ENCODE results near the gene TNK1.

DNA sequence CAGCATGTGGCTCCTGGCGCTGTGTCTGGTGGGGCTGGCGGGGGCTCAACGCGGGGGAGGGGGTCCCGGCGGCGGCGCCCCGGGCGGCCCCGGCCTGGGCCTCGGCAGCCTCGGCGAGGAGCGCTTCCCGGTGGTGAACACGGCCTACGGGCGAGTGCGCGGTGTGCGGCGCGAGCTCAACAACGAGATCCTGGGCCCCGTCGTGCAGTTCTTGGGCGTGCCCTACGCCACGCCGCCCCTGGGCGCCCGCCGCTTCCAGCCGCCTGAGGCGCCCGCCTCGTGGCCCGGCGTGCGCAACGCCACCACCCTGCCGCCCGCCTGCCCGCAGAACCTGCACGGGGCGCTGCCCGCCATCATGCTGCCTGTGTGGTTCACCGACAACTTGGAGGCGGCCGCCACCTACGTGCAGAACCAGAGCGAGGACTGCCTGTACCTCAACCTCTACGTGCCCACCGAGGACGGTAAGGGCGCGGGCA is 27.4 kb downstream of the TNK1 start:
- TF ChIP-seq, protein P1, sequence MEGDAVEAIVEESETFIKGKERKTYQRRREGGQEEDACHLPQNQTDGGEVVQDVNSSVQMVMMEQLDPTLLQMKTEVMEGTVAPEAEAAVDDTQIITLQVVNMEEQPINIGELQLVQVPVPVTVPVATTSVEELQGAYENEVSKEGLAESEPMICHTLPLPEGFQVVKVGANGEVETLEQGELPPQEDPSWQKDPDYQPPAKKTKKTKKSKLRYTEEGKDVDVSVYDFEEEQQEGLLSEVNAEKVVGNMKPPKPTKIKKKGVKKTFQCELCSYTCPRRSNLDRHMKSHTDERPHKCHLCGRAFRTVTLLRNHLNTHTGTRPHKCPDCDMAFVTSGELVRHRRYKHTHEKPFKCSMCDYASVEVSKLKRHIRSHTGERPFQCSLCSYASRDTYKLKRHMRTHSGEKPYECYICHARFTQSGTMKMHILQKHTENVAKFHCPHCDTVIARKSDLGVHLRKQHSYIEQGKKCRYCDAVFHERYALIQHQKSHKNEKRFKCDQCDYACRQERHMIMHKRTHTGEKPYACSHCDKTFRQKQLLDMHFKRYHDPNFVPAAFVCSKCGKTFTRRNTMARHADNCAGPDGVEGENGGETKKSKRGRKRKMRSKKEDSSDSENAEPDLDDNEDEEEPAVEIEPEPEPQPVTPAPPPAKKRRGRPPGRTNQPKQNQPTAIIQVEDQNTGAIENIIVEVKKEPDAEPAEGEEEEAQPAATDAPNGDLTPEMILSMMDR (conservative IDR thresholded peaks at IDR 0.05; ENCODE audit: low read depth in 2 of 2), result peak in 1 of 2 experiments; percentile 24; a peak in 1 of 4 replicates
- TF ChIP-seq POLR2AphosphoS5 (IDR thresholded peaks at IDR 0.05; ENCODE audit: low read depth), result no peak; the same call in 1 of the 2 replicates
- TF ChIP-seq, protein P2, sequence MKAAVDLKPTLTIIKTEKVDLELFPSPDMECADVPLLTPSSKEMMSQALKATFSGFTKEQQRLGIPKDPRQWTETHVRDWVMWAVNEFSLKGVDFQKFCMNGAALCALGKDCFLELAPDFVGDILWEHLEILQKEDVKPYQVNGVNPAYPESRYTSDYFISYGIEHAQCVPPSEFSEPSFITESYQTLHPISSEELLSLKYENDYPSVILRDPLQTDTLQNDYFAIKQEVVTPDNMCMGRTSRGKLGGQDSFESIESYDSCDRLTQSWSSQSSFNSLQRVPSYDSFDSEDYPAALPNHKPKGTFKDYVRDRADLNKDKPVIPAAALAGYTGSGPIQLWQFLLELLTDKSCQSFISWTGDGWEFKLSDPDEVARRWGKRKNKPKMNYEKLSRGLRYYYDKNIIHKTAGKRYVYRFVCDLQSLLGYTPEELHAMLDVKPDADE (IDR thresholded peaks at IDR 0.05), result no peak
- no peak for TF ChIP-seq EZH2 (IDR thresholded peaks at IDR 0.05; ENCODE audit: low read depth, unreplicated experiment)
- no peak for TF ChIP-seq CREB1 (CRISPR knock-in tag; IDR thresholded peaks at IDR 0.05; ENCODE audit: low read depth)
- TF ChIP-seq ZNF114 (CRISPR knock-in tag; IDR thresholded peaks at IDR 0.05), result no peak
- TF ChIP-seq EZH2phosphoT487 (IDR thresholded peaks at IDR 0.05; ENCODE audit: unreplicated experiment), result no peak
- no peak for TF ChIP-seq JUNB (IDR thresholded peaks at IDR 0.05; ENCODE audit: unreplicated experiment)
- TF ChIP-seq, protein P3, sequence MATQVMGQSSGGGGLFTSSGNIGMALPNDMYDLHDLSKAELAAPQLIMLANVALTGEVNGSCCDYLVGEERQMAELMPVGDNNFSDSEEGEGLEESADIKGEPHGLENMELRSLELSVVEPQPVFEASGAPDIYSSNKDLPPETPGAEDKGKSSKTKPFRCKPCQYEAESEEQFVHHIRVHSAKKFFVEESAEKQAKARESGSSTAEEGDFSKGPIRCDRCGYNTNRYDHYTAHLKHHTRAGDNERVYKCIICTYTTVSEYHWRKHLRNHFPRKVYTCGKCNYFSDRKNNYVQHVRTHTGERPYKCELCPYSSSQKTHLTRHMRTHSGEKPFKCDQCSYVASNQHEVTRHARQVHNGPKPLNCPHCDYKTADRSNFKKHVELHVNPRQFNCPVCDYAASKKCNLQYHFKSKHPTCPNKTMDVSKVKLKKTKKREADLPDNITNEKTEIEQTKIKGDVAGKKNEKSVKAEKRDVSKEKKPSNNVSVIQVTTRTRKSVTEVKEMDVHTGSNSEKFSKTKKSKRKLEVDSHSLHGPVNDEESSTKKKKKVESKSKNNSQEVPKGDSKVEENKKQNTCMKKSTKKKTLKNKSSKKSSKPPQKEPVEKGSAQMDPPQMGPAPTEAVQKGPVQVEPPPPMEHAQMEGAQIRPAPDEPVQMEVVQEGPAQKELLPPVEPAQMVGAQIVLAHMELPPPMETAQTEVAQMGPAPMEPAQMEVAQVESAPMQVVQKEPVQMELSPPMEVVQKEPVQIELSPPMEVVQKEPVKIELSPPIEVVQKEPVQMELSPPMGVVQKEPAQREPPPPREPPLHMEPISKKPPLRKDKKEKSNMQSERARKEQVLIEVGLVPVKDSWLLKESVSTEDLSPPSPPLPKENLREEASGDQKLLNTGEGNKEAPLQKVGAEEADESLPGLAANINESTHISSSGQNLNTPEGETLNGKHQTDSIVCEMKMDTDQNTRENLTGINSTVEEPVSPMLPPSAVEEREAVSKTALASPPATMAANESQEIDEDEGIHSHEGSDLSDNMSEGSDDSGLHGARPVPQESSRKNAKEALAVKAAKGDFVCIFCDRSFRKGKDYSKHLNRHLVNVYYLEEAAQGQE (IDR thresholded peaks at IDR 0.05; ENCODE audit: unreplicated experiment), result no peak
- TF ChIP-seq NANOG (IDR thresholded peaks at IDR 0.05; ENCODE audit: borderline replicate concordance), result no peak
- TF ChIP-seq, protein P4, sequence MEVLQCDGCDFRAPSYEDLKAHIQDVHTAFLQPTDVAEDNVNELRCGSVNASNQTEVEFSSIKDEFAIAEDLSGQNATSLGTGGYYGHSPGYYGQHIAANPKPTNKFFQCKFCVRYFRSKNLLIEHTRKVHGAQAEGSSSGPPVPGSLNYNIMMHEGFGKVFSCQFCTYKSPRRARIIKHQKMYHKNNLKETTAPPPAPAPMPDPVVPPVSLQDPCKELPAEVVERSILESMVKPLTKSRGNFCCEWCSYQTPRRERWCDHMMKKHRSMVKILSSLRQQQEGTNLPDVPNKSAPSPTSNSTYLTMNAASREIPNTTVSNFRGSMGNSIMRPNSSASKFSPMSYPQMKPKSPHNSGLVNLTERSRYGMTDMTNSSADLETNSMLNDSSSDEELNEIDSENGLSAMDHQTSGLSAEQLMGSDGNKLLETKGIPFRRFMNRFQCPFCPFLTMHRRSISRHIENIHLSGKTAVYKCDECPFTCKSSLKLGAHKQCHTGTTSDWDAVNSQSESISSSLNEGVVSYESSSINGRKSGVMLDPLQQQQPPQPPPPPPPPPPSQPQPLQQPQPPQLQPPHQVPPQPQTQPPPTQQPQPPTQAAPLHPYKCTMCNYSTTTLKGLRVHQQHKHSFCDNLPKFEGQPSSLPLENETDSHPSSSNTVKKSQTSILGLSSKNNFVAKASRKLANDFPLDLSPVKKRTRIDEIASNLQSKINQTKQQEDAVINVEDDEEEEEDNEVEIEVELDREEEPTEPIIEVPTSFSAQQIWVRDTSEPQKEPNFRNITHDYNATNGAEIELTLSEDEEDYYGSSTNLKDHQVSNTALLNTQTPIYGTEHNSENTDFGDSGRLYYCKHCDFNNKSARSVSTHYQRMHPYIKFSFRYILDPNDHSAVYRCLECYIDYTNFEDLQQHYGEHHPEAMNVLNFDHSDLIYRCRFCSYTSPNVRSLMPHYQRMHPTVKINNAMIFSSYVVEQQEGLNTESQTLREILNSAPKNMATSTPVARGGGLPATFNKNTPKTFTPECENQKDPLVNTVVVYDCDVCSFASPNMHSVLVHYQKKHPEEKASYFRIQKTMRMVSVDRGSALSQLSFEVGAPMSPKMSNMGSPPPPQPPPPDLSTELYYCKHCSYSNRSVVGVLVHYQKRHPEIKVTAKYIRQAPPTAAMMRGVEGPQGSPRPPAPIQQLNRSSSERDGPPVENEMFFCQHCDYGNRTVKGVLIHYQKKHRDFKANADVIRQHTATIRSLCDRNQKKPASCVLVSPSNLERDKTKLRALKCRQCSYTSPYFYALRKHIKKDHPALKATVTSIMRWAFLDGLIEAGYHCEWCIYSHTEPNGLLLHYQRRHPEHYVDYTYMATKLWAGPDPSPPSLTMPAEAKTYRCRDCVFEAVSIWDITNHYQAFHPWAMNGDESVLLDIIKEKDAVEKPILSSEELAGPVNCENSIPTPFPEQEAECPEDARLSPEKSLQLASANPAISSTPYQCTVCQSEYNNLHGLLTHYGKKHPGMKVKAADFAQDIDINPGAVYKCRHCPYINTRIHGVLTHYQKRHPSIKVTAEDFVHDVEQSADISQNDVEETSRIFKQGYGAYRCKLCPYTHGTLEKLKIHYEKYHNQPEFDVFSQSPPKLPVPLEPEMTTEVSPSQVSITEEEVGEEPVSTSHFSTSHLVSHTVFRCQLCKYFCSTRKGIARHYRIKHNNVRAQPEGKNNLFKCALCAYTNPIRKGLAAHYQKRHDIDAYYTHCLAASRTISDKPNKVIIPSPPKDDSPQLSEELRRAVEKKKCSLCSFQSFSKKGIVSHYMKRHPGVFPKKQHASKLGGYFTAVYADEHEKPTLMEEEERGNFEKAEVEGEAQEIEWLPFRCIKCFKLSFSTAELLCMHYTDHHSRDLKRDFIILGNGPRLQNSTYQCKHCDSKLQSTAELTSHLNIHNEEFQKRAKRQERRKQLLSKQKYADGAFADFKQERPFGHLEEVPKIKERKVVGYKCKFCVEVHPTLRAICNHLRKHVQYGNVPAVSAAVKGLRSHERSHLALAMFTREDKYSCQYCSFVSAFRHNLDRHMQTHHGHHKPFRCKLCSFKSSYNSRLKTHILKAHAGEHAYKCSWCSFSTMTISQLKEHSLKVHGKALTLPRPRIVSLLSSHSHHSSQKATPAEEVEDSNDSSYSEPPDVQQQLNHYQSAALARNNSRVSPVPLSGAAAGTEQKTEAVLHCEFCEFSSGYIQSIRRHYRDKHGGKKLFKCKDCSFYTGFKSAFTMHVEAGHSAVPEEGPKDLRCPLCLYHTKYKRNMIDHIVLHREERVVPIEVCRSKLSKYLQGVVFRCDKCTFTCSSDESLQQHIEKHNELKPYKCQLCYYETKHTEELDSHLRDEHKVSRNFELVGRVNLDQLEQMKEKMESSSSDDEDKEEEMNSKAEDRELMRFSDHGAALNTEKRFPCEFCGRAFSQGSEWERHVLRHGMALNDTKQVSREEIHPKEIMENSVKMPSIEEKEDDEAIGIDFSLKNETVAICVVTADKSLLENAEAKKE (CRISPR knock-in tag; IDR thresholded peaks at IDR 0.05), result no peak
- no peak for TF ChIP-seq ZNF331 (CRISPR knock-in tag; IDR thresholded peaks at IDR 0.05; ENCODE audit: low read depth)
- no peak for TF ChIP-seq STAT1 (IDR thresholded peaks at IDR 0.05; ENCODE audit: unreplicated experiment)
